Neural crest cell (in vitro differentiated cells): ENCODE data around the gene MLNR. TPM values are rescaled to one million over a fixed set of nuclear protein-coding genes. Genes with fewer than 3 reads are reported as not detected.
A peak's percentile ranks its signal among the peaks of the same experiment; 100 is the strongest.

Source experiments
- DNase-seq: peaks from one replicate; pipeline ENCODE4 v3.0.0; 2021; ENCODE audit warnings: low read depth, mixed read lengths, low spot score
- H3K27ac Mint-ChIP-seq: one replicate; pipeline ENCODE4 v1.8.0; 2021; ENCODE audit warnings: mild to moderate bottlenecking, mixed read lengths; ENCODE audit not compliant: unreplicated experiment
- H3K27me3 Mint-ChIP-seq: 2 replicates; pipeline ENCODE4 v1.8.0; 2021; ENCODE audit warnings: low read depth, mild to moderate bottlenecking, mixed read lengths
- H3K36me3 Mint-ChIP-seq: 2 replicates; pipeline ENCODE4 v1.8.0; 2021; ENCODE audit warnings: low read depth, mild to moderate bottlenecking, mixed read lengths
- H3K4me1 Mint-ChIP-seq: 2 replicates; pipeline ENCODE4 v1.8.0; 2021; ENCODE audit warnings: mixed read lengths
- H3K4me3 Mint-ChIP-seq: one replicate; pipeline ENCODE4 v1.8.0; 2021; ENCODE audit warnings: mild to moderate bottlenecking, mixed read lengths
- H3K9me3 Mint-ChIP-seq: 2 replicates; pipeline ENCODE4 v1.8.0; 2021; ENCODE audit warnings: mixed read lengths
- total RNA-seq: library from RNA; stranded (reverse); gene quantifications from 2 replicates; pipeline ENCODE4 v1.2.1, GENCODE V29; 2021
- TF ChIP-seq, protein P1 (sequence below): fragments of 200-600 bp; sonication (generic); conservative IDR thresholded peaks from 2 replicates; pipeline ENCODE4 v1.5.0; 2021; ENCODE audit warnings: antibody characterized with exemption, mild to moderate bottlenecking

MLNR gene
- total RNA-seq, 1 donor from 2014 or later: not detected

- peaks cover 7% of the 10 kb centered on the region for H3K9me3 Mint-ChIP-seq
- TF ChIP-seq, protein P1, sequence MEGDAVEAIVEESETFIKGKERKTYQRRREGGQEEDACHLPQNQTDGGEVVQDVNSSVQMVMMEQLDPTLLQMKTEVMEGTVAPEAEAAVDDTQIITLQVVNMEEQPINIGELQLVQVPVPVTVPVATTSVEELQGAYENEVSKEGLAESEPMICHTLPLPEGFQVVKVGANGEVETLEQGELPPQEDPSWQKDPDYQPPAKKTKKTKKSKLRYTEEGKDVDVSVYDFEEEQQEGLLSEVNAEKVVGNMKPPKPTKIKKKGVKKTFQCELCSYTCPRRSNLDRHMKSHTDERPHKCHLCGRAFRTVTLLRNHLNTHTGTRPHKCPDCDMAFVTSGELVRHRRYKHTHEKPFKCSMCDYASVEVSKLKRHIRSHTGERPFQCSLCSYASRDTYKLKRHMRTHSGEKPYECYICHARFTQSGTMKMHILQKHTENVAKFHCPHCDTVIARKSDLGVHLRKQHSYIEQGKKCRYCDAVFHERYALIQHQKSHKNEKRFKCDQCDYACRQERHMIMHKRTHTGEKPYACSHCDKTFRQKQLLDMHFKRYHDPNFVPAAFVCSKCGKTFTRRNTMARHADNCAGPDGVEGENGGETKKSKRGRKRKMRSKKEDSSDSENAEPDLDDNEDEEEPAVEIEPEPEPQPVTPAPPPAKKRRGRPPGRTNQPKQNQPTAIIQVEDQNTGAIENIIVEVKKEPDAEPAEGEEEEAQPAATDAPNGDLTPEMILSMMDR: no peak
- H3K4me1 Mint-ChIP-seq: peaks cover 26% of the 10 kb centered on the region
- H3K36me3 Mint-ChIP-seq: peaks cover 25% of the 10 kb centered on the region
- no peak for DNase-seq
- H3K4me3 Mint-ChIP-seq: no peak overlapping the region
- H3K27me3 Mint-ChIP-seq: peaks cover 34% of the 10 kb centered on the region
- peak overlapping the region; percentile 85 for H3K27ac Mint-ChIP-seq
These were observed 5.9 kb upstream of the MLNR start for GRCh38 chr13:49213997-49214916.

- TF ChIP-seq, protein P1: no peak
- peak overlapping the region; percentile 85 for H3K27ac Mint-ChIP-seq
- no peak overlapping the region for H3K4me3 Mint-ChIP-seq
- H3K36me3 Mint-ChIP-seq: peaks cover 22% of the 10 kb centered on the region
- no peak for DNase-seq
- H3K27me3 Mint-ChIP-seq: peaks cover 40% of the 10 kb centered on the region
- peaks cover 30% of the 10 kb centered on the region for H3K4me1 Mint-ChIP-seq
- peaks cover 7% of the 10 kb centered on the region for H3K9me3 Mint-ChIP-seq
These were observed 5.2 kb upstream of the MLNR start for GRCh38 chr13:49214917-49215376.

DNA sequence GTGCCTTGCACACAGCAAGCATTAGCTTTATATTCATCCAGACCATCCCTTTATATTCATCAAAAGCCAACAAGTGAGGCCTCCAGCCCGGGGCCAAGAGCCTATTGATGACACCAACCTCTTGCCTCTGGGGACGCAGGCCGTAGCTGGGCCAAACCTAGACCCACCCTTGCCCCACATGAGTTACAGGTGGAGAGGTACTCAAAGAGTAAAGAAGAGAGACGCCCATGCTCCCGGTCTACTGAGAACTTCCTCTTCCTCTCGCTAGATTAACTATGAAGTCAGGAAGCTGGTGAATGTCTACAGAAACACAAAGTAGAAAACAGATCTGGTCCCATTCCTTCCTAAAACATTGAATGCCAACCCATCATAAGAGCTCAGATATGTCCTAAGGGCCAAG is 3.8 kb upstream of the MLNR start:
- TF ChIP-seq, protein P1: no peak
- H3K27me3 Mint-ChIP-seq: peaks cover 49% of the 10 kb centered on the region
- peaks cover 30% of the 10 kb centered on the region for H3K4me1 Mint-ChIP-seq
- H3K9me3 Mint-ChIP-seq: peaks cover 4% of the 10 kb centered on the region
- no peak overlapping the region for H3K4me3 Mint-ChIP-seq
- no peak for DNase-seq
- H3K27ac Mint-ChIP-seq: no peak overlapping the region
- H3K36me3 Mint-ChIP-seq: peaks cover 15% of the 10 kb centered on the region

- Mint-ChIP-seq H3K27ac (no peak overlapping the region), H3K4me1 (peaks cover 30% of the 10 kb centered on the region), H3K9me3 (no peaks in the 10 kb centered on the region), H3K27me3 (peaks cover 66% of the 10 kb centered on the region), H3K36me3 (peaks cover 6% of the 10 kb centered on the region), H3K4me3 (peak overlapping the region; percentile 61)
- no peak for DNase-seq
- TF ChIP-seq, protein P1: no peak
These were observed 2.1 kb upstream of the MLNR start for GRCh38 chr13:49217962-49218492.

DNA sequence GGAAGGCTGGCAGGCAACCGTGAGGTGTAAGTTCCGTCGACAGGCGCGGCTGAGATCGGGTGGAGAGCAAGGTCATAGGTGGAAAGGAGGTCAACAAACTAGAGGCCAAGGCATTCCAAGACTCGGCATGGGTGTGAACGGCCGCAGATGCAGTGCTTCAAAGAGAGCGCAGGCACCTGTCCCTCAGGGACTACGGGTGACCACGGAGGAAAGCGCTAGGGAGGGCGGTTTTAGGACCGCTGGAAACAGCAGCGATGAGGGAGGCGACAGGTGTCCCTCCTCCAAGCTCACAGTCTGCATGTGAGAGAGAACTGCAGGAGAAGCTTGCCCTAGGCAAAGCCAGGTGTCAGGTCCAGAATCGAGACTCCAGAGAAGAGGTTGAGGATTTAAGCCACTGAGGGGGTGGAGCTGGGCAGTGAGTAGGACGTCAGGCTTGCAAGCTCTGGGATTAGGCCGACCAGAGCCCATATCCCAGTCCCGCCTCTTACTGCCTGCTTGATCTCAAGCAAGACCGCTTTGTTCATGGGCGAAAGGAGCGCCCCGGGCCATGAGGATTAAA is 1.6 kb upstream of the MLNR start:
- no peaks in the 10 kb centered on the region for H3K9me3 Mint-ChIP-seq
- DNase-seq: no peak
- peak overlapping the region; percentile 61 for H3K4me3 Mint-ChIP-seq
- H3K27me3 Mint-ChIP-seq: peaks cover 72% of the 10 kb centered on the region
- peaks cover 30% of the 10 kb centered on the region for H3K4me1 Mint-ChIP-seq
- peaks cover 6% of the 10 kb centered on the region for H3K36me3 Mint-ChIP-seq
- H3K27ac Mint-ChIP-seq: no peak overlapping the region
- TF ChIP-seq, protein P1: no peak
